Measurements from ENCODE around the gene SLIT1.

The SLIT1 gene

GRCh38 chr10:97100657-97101056 is 85.1 kb downstream of the SLIT1 start:
- Histone ChIP-seq H3K27ac (ENCODE audit: low read length) (no peak overlapping the region), H3K27me3 (ENCODE audit: control insufficient read depth in 1 of 2, insufficient read depth in 2 of 2, low read length in 2 of 2) (peaks cover 0 to 2% of the 10 kb centered on the region in 2 donors), H3K9me3 (ENCODE audit: control insufficient read depth in 2 of 2, low read length in 2 of 2) (no peaks in the 10 kb centered on the region), H3K4me1 (ENCODE audit: control insufficient read depth, insufficient read depth, low read length) (peaks cover 10% of the 10 kb centered on the region), H3K9ac (ENCODE audit: low read length in 2 of 2) (no peak overlapping the region), H3K4me3 (ENCODE audit: low read length in 2 of 2) (no peak overlapping the region), H3K36me3 (ENCODE audit: control insufficient read depth in 2 of 2, insufficient read depth in 2 of 2, low read length in 2 of 2) (no peaks in the 10 kb centered on the region)

DNA sequence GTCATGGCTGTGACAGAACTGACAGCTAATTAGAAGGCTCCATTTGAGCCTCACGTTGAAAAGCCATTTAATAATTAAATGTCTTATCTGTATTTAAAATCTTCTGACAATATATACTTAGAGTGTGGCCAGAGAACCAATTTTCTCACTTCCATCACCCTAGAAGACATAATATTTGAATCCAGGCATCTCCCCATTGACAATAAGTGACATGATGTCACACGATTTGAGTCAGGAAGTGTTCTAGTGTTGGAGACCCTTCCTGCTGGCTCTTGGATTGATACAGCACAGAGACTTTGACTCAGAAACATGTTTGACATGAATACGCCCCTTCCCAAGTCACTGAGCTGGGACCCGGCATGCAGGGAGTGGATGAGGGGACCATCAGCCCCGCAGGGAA is 85.9 kb downstream of the SLIT1 start:
- Histone ChIP-seq H3K4me3 (ENCODE audit: low read length in 2 of 2) (no peak overlapping the region), H3K27me3 (ENCODE audit: control insufficient read depth in 1 of 2, insufficient read depth in 2 of 2, low read length in 2 of 2) (no peaks in the 10 kb centered on the region), H3K9me3 (ENCODE audit: control insufficient read depth in 2 of 2, low read length in 2 of 2) (no peaks in the 10 kb centered on the region), H3K4me1 (ENCODE audit: control insufficient read depth, insufficient read depth, low read length) (peaks cover 12% of the 10 kb centered on the region), H3K9ac (ENCODE audit: low read length in 2 of 2) (no peak overlapping the region), H3K27ac (ENCODE audit: low read length) (no peak overlapping the region), H3K36me3 (ENCODE audit: control insufficient read depth in 2 of 2, insufficient read depth in 2 of 2, low read length in 2 of 2) (no peaks in the 10 kb centered on the region)

GRCh38 chr10:97099089-97099488 is 86.7 kb downstream of the SLIT1 start:
- H3K4me1 ChIP-seq (ENCODE audit: control insufficient read depth, insufficient read depth, low read length): peaks cover 12% of the 10 kb centered on the region
- H3K9ac ChIP-seq (ENCODE audit: low read length in 2 of 2): no peak overlapping the region
- no peak overlapping the region for H3K4me3 ChIP-seq (ENCODE audit: low read length in 2 of 2)
- no peak overlapping the region for H3K27ac ChIP-seq (ENCODE audit: low read length)
- no peaks in the 10 kb centered on the region for H3K36me3 ChIP-seq (ENCODE audit: control insufficient read depth in 2 of 2, insufficient read depth in 2 of 2, low read length in 2 of 2)
- no peaks in the 10 kb centered on the region for H3K27me3 ChIP-seq (ENCODE audit: control insufficient read depth in 1 of 2, insufficient read depth in 2 of 2, low read length in 2 of 2)
- no peaks in the 10 kb centered on the region for H3K9me3 ChIP-seq (ENCODE audit: control insufficient read depth in 2 of 2, low read length in 2 of 2)

DNA sequence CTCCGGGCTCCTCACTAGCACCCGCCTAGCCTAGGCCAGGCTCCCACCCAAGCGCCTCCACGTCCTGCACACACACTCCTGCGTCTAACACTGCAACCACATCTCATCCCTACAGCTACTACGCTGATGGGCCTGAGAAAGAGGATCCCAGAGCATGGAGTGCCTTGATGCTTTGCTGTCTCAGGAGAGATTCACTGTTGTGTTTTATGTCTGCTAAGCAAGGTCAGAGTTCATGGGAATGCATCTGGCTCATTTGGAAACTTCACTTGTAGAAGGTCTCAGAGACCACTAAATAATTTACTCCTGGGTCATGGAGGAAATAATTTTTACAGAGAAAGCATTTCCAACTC is 88.7 kb downstream of the SLIT1 start:
- Histone ChIP-seq H3K9me3 (ENCODE audit: control insufficient read depth in 2 of 2, low read length in 2 of 2) (no peaks in the 10 kb centered on the region), H3K4me3 (ENCODE audit: low read length in 2 of 2) (no peak overlapping the region), H3K27ac (ENCODE audit: low read length) (no peak overlapping the region), H3K4me1 (ENCODE audit: control insufficient read depth, insufficient read depth, low read length) (peaks cover 12% of the 10 kb centered on the region), H3K36me3 (ENCODE audit: control insufficient read depth in 2 of 2, insufficient read depth in 2 of 2, low read length in 2 of 2) (no peaks in the 10 kb centered on the region), H3K9ac (ENCODE audit: low read length in 2 of 2) (no peak overlapping the region), H3K27me3 (ENCODE audit: control insufficient read depth in 1 of 2, insufficient read depth in 2 of 2, low read length in 2 of 2) (no peaks in the 10 kb centered on the region)

DNA sequence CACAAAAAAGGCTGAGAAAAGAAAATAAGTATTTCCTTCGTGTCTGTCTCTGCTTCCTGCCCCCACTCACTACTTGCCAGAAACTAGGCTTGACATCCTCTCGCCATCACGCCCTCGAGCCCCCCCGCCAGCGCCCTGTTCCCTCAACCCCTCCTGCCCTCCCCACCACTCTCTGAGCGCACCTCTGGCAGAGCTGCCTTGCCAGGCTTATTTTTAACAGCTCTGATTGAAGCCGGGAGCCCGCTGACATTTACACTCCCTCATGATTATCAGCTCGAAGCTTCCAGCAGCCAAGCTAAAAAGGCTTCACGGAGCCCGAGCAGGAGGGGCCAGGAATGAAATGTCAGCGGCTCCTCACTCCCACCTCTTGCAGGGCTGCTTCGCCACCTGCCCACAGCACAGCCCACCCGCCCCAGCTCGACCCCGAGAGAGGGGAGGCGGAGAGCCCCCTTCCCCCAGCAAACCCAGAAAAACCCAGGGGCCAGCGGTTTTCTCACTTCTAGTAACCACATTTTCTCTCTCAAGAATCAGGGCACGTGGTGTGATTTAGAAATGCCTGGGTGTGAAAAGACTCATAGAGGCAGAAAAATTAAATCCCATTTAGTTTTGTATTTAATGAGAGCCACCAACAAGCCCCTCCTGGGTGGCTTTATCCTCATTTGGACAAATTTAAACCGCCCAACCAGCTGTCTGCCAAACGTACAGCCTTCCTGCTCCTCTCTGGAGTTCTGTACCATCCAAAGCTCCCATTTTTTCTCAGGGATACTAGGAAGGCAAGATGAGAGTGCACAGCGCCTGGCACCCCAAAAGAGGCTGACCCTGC is 89.3 kb downstream of the SLIT1 start:
- no peak overlapping the region for H3K27ac ChIP-seq (ENCODE audit: low read length)
- H3K4me3 ChIP-seq (ENCODE audit: low read length in 2 of 2): peak overlapping the region in 1 of 2 donors; percentile 40
- no peaks in the 10 kb centered on the region for H3K9me3 ChIP-seq (ENCODE audit: control insufficient read depth in 2 of 2, low read length in 2 of 2)
- H3K4me1 ChIP-seq (ENCODE audit: control insufficient read depth, insufficient read depth, low read length): peaks cover 12% of the 10 kb centered on the region
- H3K9ac ChIP-seq (ENCODE audit: low read length in 2 of 2): no peak overlapping the region
- H3K27me3 ChIP-seq (ENCODE audit: control insufficient read depth in 1 of 2, insufficient read depth in 2 of 2, low read length in 2 of 2): no peaks in the 10 kb centered on the region
- H3K36me3 ChIP-seq (ENCODE audit: control insufficient read depth in 2 of 2, insufficient read depth in 2 of 2, low read length in 2 of 2): no peaks in the 10 kb centered on the region

DNA sequence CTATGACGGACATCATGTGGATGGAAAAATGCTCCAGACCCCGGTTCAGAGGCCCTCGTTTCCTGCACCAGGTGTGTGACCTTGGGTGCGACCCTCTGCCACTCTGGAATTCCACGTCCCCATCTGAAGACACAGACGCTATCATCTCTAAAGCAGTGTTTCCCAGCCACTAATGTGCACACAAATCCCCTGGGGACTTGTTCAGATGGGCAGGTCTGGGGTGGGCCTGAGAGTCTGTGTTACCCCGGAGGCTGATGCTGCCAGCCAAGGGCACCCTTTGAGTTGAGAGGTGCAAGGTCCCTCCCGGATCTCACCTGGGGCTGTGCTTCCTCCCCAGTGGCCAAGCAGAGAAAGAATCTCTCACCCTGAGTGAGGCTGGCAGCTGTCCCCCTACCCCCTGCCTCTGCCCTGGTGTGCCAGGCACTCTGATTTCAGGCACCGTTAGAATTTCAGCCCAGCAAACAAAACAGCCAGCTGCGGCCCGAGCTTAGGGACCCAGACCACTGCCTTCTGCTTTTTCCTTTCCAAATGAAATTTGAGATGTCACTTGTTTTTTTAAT is 90.0 kb downstream of the SLIT1 start:
- H3K27ac ChIP-seq (ENCODE audit: low read length): no peak overlapping the region
- no peaks in the 10 kb centered on the region for H3K27me3 ChIP-seq (ENCODE audit: control insufficient read depth in 1 of 2, insufficient read depth in 2 of 2, low read length in 2 of 2)
- H3K36me3 ChIP-seq (ENCODE audit: control insufficient read depth in 2 of 2, insufficient read depth in 2 of 2, low read length in 2 of 2): no peaks in the 10 kb centered on the region
- H3K9me3 ChIP-seq (ENCODE audit: control insufficient read depth in 2 of 2, low read length in 2 of 2): no peaks in the 10 kb centered on the region
- no peak overlapping the region for H3K9ac ChIP-seq (ENCODE audit: low read length in 2 of 2)
- peak overlapping the region in 1 of 2 donors; percentile 40 for H3K4me3 ChIP-seq (ENCODE audit: low read length in 2 of 2)
- H3K4me1 ChIP-seq (ENCODE audit: control insufficient read depth, insufficient read depth, low read length): peaks cover 12% of the 10 kb centered on the region

GRCh38 chr10:97090644-97091043 is 95.1 kb downstream of the SLIT1 start:
- no peak overlapping the region for H3K27ac ChIP-seq (ENCODE audit: low read length)
- peaks cover 2% of the 10 kb centered on the region for H3K4me1 ChIP-seq (ENCODE audit: control insufficient read depth, insufficient read depth, low read length)

DNA sequence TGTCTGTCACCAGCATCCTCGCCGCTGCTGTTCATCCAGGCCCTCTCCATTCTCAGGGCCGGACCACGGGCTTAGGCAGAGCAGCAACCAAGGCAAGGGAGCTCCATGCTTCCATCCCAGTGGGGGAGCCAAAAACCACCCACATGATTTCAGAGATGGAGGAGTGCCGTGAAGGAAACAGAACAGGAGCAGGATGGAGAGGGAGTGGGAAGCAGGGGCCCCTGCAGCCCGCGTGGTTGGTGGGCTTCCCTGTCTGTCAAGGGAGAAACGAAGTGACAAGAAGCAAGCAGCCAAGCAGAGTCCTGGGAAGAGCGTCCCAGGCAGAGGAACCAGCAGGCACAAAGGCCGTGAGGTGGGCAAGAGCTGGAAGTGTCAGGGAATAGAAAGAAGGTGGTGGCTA is 95.7 kb downstream of the SLIT1 start:
- Histone ChIP-seq H3K9me3 (ENCODE audit: control insufficient read depth in 2 of 2, low read length in 2 of 2) (no peaks in the 10 kb centered on the region), H3K4me3 (ENCODE audit: low read length in 2 of 2) (no peak overlapping the region), H3K9ac (ENCODE audit: low read length in 2 of 2) (no peak overlapping the region), H3K4me1 (ENCODE audit: control insufficient read depth, insufficient read depth, low read length) (no peaks in the 10 kb centered on the region), H3K27ac (ENCODE audit: low read length) (no peak overlapping the region), H3K27me3 (ENCODE audit: control insufficient read depth in 1 of 2, insufficient read depth in 2 of 2, low read length in 2 of 2) (peaks cover 9 to 21% of the 10 kb centered on the region in 2 donors), H3K36me3 (ENCODE audit: control insufficient read depth in 2 of 2, insufficient read depth in 2 of 2, low read length in 2 of 2) (no peaks in the 10 kb centered on the region)

More at GRCh38 chr10:97090644-97091043, 95.1 kb downstream of the SLIT1 start:
- Histone ChIP-seq H3K9ac (ENCODE audit: low read length in 2 of 2) (no peak overlapping the region), H3K9me3 (ENCODE audit: control insufficient read depth in 2 of 2, low read length in 2 of 2) (no peaks in the 10 kb centered on the region), H3K27me3 (ENCODE audit: control insufficient read depth in 1 of 2, insufficient read depth in 2 of 2, low read length in 2 of 2) (peaks cover 9 to 21% of the 10 kb centered on the region in 2 donors), H3K36me3 (ENCODE audit: control insufficient read depth in 2 of 2, insufficient read depth in 2 of 2, low read length in 2 of 2) (no peaks in the 10 kb centered on the region), H3K4me3 (ENCODE audit: low read length in 2 of 2) (no peak overlapping the region)

DNA sequence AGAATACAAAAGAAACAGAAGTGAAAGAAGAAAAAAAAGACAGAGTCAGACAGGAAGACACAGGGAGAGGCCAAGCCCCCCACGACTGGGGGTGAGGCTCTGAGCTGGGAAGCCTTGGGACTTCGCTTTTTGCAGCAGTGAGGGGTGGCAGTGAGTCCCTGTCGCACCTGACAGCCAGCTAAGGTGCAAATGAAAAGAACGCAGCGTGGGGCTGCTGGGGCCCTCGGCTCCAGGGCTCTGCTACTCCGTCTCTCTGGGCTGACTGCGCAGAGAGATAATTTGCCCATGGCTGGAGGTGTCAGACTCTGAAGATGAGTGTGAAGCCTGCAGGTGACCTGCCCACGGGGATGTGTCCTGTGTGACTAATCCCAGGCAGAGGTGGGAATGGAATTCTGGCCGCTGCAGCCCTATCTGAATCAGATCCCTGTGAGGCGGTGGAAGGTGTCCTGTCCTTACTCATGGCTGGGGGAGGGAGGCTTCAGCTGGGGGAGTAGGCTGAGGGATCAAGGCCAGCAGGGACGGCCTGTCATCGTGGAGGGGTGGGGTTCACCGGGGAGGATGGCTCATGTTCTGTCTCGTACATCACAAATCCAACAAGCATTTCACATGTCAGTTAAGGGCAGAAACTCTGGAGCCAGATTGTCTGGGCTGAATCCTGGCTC is 96.4 kb downstream of the SLIT1 start:
- peaks cover 11 to 21% of the 10 kb centered on the region in 2 donors for H3K27me3 ChIP-seq (ENCODE audit: control insufficient read depth in 1 of 2, insufficient read depth in 2 of 2, low read length in 2 of 2)
- no peak overlapping the region for H3K9ac ChIP-seq (ENCODE audit: low read length in 2 of 2)
- no peaks in the 10 kb centered on the region for H3K4me1 ChIP-seq (ENCODE audit: control insufficient read depth, insufficient read depth, low read length)
- no peak overlapping the region for H3K4me3 ChIP-seq (ENCODE audit: low read length in 2 of 2)
- no peak overlapping the region for H3K27ac ChIP-seq (ENCODE audit: low read length)
- no peaks in the 10 kb centered on the region for H3K9me3 ChIP-seq (ENCODE audit: control insufficient read depth in 2 of 2, low read length in 2 of 2)
- no peaks in the 10 kb centered on the region for H3K36me3 ChIP-seq (ENCODE audit: control insufficient read depth in 2 of 2, insufficient read depth in 2 of 2, low read length in 2 of 2)

DNA sequence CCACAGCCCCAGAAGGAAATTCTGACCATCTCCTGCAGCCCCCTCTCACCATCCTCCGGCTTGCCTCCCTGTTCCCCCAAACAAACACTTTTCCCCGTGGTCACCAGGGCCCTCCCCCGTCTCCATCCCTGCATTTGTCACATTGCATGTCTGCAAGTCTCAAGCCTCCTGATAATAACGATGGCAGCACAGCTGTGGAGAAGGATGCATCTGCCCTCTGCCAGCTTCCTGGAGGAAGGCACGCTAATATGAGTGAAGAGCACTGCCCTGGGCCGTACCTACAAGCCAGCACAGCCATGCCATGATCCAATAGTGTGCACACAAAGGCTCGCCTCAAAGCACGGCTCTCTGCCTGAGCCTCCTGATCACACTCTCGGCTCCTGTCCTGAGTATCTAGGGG is 98.5 kb downstream of the SLIT1 start:
- Histone ChIP-seq H3K4me3 (ENCODE audit: low read length in 2 of 2) (no peak overlapping the region), H3K9ac (ENCODE audit: low read length in 2 of 2) (no peak overlapping the region), H3K4me1 (ENCODE audit: control insufficient read depth, insufficient read depth, low read length) (no peaks in the 10 kb centered on the region), H3K27ac (ENCODE audit: low read length) (no peak overlapping the region), H3K9me3 (ENCODE audit: control insufficient read depth in 2 of 2, low read length in 2 of 2) (no peaks in the 10 kb centered on the region), H3K27me3 (ENCODE audit: control insufficient read depth in 1 of 2, insufficient read depth in 2 of 2, low read length in 2 of 2) (peaks cover 18 to 21% of the 10 kb centered on the region in 2 donors), H3K36me3 (ENCODE audit: control insufficient read depth in 2 of 2, insufficient read depth in 2 of 2, low read length in 2 of 2) (no peaks in the 10 kb centered on the region)

GRCh38 chr10:97086530-97086929 is 99.2 kb downstream of the SLIT1 start:
- H3K27ac ChIP-seq (ENCODE audit: low read length): no peak overlapping the region
- H3K4me1 ChIP-seq (ENCODE audit: control insufficient read depth, insufficient read depth, low read length): no peaks in the 10 kb centered on the region
- H3K27me3 ChIP-seq (ENCODE audit: control insufficient read depth in 1 of 2, insufficient read depth in 2 of 2, low read length in 2 of 2): peaks cover 18 to 21% of the 10 kb centered on the region in 2 donors
- no peak overlapping the region for H3K4me3 ChIP-seq (ENCODE audit: low read length in 2 of 2)
- H3K9ac ChIP-seq (ENCODE audit: low read length in 2 of 2): no peak overlapping the region
- no peaks in the 10 kb centered on the region for H3K36me3 ChIP-seq (ENCODE audit: control insufficient read depth in 2 of 2, insufficient read depth in 2 of 2, low read length in 2 of 2)
- no peaks in the 10 kb centered on the region for H3K9me3 ChIP-seq (ENCODE audit: control insufficient read depth in 2 of 2, low read length in 2 of 2)

Data from stomach smooth muscle (tissue), 2 donors.